Stimulated activated naive CD8-positive, alpha-beta T cell treated with anti-CD3 and anti-CD28 coated beads, Interleukin-15, Interleukin-2, amounts not matched to agents 100 ng/mL and 50 ng/mL, for 24 hours (primary cell): Measurements from ENCODE around the gene ADAM11.
"Not testable (repeated sequence)": the region's sequence is repeated elsewhere in the genome, so short reads cannot be mapped to it uniquely, and the experiment has no call there.

ENCODE experiments used
- H3K27ac Mint-ChIP-seq: one replicate; pipeline ENCODE4 v1.8.0; 2021; ENCODE audit warnings: mild to moderate bottlenecking, mixed read lengths
- H3K27me3 Mint-ChIP-seq: one replicate; pipeline ENCODE4 v1.8.0; 2021; ENCODE audit warnings: mixed read lengths
- H3K36me3 Mint-ChIP-seq: one replicate; pipeline ENCODE4 v1.8.0; 2021; ENCODE audit warnings: low read depth, mixed read lengths
- H3K4me1 Mint-ChIP-seq: one replicate; pipeline ENCODE4 v1.8.0; 2021; ENCODE audit warnings: low read depth, mixed read lengths
- H3K4me3 Mint-ChIP-seq: one replicate; pipeline ENCODE4 v1.8.0; 2021; ENCODE audit warnings: mild to moderate bottlenecking, mixed read lengths
- H3K9me3 Mint-ChIP-seq: one replicate; pipeline ENCODE4 v1.8.0; 2021; ENCODE audit warnings: mixed read lengths

Gene ADAM11

DNA sequence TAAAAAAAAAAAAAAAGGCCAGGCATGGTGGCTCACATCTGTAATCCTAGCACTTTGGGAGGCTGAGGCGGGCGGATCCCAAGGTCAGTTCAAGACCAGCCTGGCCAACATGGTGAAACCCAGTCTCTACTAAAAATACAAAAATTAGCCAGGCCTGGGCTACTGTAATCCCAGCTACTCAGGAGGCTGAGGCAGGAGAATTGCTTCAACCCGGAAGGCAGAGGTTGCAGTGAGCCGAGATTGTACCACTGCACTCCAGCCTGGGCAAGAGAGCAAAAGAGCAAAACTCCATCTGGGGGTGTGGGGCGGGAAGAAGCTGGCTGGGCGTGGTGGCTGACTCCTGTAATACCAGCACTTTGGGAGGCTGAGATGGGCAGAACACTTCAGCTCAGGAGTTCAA is 59.7 kb downstream of the ADAM11 start:
- H3K4me3 Mint-ChIP-seq, H3K36me3 Mint-ChIP-seq, H3K27ac Mint-ChIP-seq, H3K4me1 Mint-ChIP-seq, H3K9me3 Mint-ChIP-seq, H3K27me3 Mint-ChIP-seq: not testable (repeated sequence)

GRCh38 chr17:44820631-44821212 is 61.9 kb downstream of the ADAM11 start:
- H3K27ac Mint-ChIP-seq, result no peak overlapping the region
- H3K4me3 Mint-ChIP-seq, result no peak overlapping the region
- no peaks in the 10 kb centered on the region for H3K9me3 Mint-ChIP-seq
- no peaks in the 10 kb centered on the region for H3K36me3 Mint-ChIP-seq
- peaks cover 7% of the 10 kb centered on the region for H3K27me3 Mint-ChIP-seq
- H3K4me1 Mint-ChIP-seq, result no peaks in the 10 kb centered on the region

DNA sequence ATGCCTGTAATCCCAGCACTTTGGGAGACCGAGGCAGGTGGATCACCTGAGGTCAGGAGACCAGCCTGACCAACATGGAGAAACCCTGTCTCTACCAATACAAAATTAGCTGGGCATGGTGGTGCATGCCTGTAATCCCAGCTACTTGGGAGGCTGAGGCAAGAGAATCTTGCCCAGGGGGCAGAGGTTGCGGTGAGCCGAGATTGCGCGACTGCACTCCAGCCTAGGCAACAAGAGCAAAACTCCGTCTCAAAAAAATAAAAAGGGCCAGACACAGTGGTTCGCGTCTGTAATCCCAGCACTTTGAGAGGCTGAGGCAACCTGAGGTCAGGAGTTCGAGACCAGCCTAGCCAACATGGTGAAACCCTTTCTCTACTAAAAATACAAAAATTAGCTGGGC is 66.4 kb downstream of the ADAM11 start:
- H3K27me3 Mint-ChIP-seq, result peaks cover 36% of the 10 kb centered on the region
- H3K4me3 Mint-ChIP-seq, H3K27ac Mint-ChIP-seq, H3K9me3 Mint-ChIP-seq, H3K36me3 Mint-ChIP-seq: not testable (repeated sequence)
- H3K4me1 Mint-ChIP-seq, result peaks cover 11% of the 10 kb centered on the region

DNA sequence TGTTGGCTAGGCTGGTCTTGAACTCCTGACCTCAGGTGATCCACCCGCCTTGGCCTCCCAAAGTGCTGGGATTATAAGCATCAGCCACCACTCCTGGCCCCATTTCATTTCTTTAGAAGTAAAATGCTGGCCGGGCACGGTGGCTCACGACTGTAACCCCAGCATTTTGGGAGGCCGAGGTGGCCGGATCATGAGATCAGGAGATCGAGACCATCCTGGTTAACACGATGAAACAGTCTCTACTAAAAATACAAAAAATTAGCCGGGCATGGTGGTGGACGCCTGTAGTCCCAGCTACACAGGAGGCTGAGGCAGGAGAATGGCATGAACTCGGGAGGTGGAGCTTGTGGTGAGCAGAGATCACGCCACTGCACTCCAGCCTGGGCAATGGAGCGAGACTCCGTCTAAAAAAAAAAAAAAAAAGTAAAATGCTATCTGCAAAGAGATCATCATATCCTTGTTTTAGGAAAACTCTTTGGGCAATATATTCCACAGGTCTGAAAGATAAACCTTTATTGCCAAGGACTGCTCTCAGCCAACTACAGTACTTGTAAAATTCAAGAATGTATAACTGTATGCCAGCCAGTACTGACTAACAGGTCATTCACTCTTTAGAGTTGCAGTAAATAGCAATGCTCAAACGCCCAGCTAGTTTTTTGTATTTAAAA is 67.5 kb downstream of the ADAM11 start:
- Mint-ChIP-seq H3K4me1 (peaks cover 16% of the 10 kb centered on the region), H3K4me3 (no peak overlapping the region), H3K27ac (no peak overlapping the region), H3K36me3 (no peaks in the 10 kb centered on the region), H3K27me3 (peaks cover 40% of the 10 kb centered on the region), H3K9me3 (no peaks in the 10 kb centered on the region)

GRCh38 chr17:44827863-44828262 is 69.1 kb downstream of the ADAM11 start:
- Mint-ChIP-seq H3K4me1 (peaks cover 16% of the 10 kb centered on the region), H3K36me3 (no peaks in the 10 kb centered on the region), H3K27ac (no peak overlapping the region), H3K4me3 (no peak overlapping the region), H3K9me3 (no peaks in the 10 kb centered on the region), H3K27me3 (peaks cover 50% of the 10 kb centered on the region)

- H3K4me3 Mint-ChIP-seq, result peak overlapping the region; percentile 84
- H3K9me3 Mint-ChIP-seq, result no peaks in the 10 kb centered on the region
- H3K27me3 Mint-ChIP-seq, result peaks cover 60% of the 10 kb centered on the region
- H3K27ac Mint-ChIP-seq, result peak overlapping the region; percentile 39
- H3K36me3 Mint-ChIP-seq, result no peaks in the 10 kb centered on the region
- H3K4me1 Mint-ChIP-seq, result peaks cover 16% of the 10 kb centered on the region
These were observed 70.2 kb downstream of the ADAM11 start for GRCh38 chr17:44828919-44829522.

- Mint-ChIP-seq H3K9me3 (no peaks in the 10 kb centered on the region), H3K4me1 (peaks cover 16% of the 10 kb centered on the region), H3K27ac (peak within 1 kb of the TSS; percentile 81), H3K27me3 (peaks cover 62% of the 10 kb centered on the region), H3K4me3 (peak within 1 kb of the TSS; percentile 84), H3K36me3 (no peaks in the 10 kb centered on the region)
These were observed 71.0 kb downstream of the ADAM11 start, which contains the start of gene GJC1 for GRCh38 chr17:44829523-44830358. TSS of gene GJC1 (minus strand) at chr17:44830287. CDS start at chr17:44805817, 24,470 bp downstream.

GRCh38 chr17:44830359-44831288 is 71.8 kb downstream of the ADAM11 start:
- H3K27ac Mint-ChIP-seq, result peak overlapping the region; percentile 81
- no peaks in the 10 kb centered on the region for H3K9me3 Mint-ChIP-seq
- no peaks in the 10 kb centered on the region for H3K36me3 Mint-ChIP-seq
- peak overlapping the region; percentile 69 for H3K4me3 Mint-ChIP-seq
- H3K27me3 Mint-ChIP-seq, result peaks cover 62% of the 10 kb centered on the region
- peaks cover 16% of the 10 kb centered on the region for H3K4me1 Mint-ChIP-seq

GRCh38 chr17:44831371-44831770 is 72.6 kb downstream of the ADAM11 start:
- no peaks in the 10 kb centered on the region for H3K36me3 Mint-ChIP-seq
- H3K9me3 Mint-ChIP-seq, result no peaks in the 10 kb centered on the region
- H3K4me3 Mint-ChIP-seq, result no peak overlapping the region
- peaks cover 61% of the 10 kb centered on the region for H3K27me3 Mint-ChIP-seq
- no peak overlapping the region for H3K27ac Mint-ChIP-seq
- peaks cover 16% of the 10 kb centered on the region for H3K4me1 Mint-ChIP-seq
